PFSK-1 (cell line): Measurements from ENCODE around the gene HDHD5.

Source experiments
- FOXP2 ChIP-seq: optimal IDR thresholded peaks from 2 replicates; pipeline ENCODE3; 2011; ENCODE audit warnings: borderline replicate concordance, control low read depth, inconsistent platforms; ENCODE audit not compliant: insufficient read depth; ENCODE audit errors: extremely low read length, extremely low read depth
- POLR2AphosphoS5 ChIP-seq: IDR thresholded peaks from 2 replicates; pipeline ENCODE4 v1.6.1; 2012; ENCODE audit warnings: low read depth, mild to moderate bottlenecking, control low read depth, low read length, moderate library complexity
- REST ChIP-seq, 2 experiments: IDR thresholded peaks; 2 replicates each; pipeline versions ENCODE4 v1.6.1 to v1.8.0; 2011 to 2012; ENCODE audit warnings: low read depth in 2 of 2, low read length in 2 of 2, control low read depth in 1 of 2, inconsistent platforms in 1 of 2, mild to moderate bottlenecking in 1 of 2, moderate library complexity in 1 of 2; ENCODE audit not compliant: insufficient read depth in 1 of 2
- SIN3A ChIP-seq: IDR thresholded peaks from 2 replicates; pipeline ENCODE4 v1.6.1; 2012; ENCODE audit warnings: mild to moderate bottlenecking, low read length, moderate library complexity, borderline replicate concordance; ENCODE audit not compliant: insufficient read depth
- TAF1 ChIP-seq: IDR thresholded peaks from 2 replicates; pipeline ENCODE4 v1.6.1; 2012; ENCODE audit warnings: low read length, control low read depth, borderline replicate concordance; ENCODE audit not compliant: insufficient read depth

- no peak for TF ChIP-seq POLR2AphosphoS5
- no peak for TF ChIP-seq REST (IDR thresholded peaks at IDR 0.05; ENCODE audit: insufficient read depth in 1 of 2, low read depth in 2 of 2, low read length in 2 of 2)
- TF ChIP-seq SIN3A = no peak
- TF ChIP-seq TAF1 = no peak
- no peak for TF ChIP-seq FOXP2
These were observed 3.7 kb upstream of the HDHD5 start for GRCh38 chr22:17162731-17163130.
